Stimulated activated CD4-positive, alpha-beta T cell treated with anti-CD3 and anti-CD28 coated beads, Interleukin-15, amount 100 ng/mL, for 48 hours (primary cell): ENCODE data around the gene TNNC1.
A peak's percentile ranks its signal among the peaks of the same experiment; 100 is the strongest.

Experiments
- DNase-seq, 2 donors: peaks; one replicate each; pipeline ENCODE4 v3.0.0-alpha.2; 2020; ENCODE audit warnings: low read depth in 2 of 2

Gene TNNC1

GRCh38 chr3:52484680-52485461 lies 31.0 kb upstream of the TNNC1 start:
- no peak for DNase-seq

DNA sequence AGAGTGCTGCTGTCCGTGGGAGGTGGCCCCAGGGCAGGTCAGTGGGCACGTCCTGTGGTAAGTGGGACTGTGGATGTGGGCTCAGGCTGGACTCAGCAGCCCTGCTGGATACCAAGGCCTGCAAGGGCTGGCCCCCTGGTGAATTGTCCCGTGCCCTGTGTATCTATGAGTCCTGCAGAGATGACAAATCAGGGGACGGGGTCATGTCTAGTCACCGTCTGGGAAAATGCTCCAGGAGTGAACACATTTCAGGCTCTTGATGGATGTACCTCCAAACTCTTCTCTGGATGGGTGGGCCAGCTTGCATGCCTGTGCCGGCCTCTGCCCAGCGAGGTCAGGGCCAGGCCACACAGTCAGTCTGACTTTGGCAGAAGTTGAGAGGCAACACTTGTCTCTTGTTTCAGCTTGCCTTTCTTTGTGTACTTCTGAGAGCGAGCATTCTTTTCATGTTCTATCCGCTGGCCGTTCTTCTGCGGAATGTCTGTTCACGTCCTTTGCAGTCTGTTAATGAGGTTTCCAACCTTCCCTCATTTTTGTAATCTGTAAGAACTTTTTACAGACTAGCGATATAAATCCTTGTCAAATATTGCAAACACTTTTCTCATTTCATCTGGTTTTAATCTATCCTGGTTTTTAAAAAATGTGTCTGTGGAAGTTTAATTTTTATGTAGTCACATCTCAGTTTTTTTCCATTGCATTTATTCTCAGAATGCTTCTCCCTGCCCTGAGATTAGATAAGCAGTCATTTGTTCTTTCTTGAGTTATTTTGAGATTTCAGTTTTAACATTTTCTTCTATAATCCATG lies 29.9 kb upstream of the TNNC1 start:
- DNase-seq = no peak

DNA sequence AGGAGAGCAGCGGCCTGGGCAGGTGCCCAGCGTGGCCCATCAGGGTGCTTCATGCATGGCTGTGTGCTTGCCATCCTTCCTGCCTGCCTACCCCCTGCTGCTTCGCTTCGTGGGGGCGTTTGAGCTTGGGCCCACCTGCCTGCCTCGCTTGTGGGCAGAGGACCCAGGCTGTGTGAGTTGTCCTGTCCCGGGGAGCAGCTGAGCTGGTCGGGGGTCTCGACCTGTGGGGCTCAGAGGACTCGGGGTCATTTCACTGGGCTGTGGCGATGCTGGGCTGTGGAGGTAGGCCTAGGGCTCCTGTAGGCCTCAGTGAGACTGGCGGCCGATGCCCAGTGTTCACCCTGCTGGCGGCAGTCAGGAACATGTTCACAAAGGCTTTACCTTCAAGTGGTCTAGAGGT lies 29.2 kb upstream of the TNNC1 start:
- no peak for DNase-seq

DNA sequence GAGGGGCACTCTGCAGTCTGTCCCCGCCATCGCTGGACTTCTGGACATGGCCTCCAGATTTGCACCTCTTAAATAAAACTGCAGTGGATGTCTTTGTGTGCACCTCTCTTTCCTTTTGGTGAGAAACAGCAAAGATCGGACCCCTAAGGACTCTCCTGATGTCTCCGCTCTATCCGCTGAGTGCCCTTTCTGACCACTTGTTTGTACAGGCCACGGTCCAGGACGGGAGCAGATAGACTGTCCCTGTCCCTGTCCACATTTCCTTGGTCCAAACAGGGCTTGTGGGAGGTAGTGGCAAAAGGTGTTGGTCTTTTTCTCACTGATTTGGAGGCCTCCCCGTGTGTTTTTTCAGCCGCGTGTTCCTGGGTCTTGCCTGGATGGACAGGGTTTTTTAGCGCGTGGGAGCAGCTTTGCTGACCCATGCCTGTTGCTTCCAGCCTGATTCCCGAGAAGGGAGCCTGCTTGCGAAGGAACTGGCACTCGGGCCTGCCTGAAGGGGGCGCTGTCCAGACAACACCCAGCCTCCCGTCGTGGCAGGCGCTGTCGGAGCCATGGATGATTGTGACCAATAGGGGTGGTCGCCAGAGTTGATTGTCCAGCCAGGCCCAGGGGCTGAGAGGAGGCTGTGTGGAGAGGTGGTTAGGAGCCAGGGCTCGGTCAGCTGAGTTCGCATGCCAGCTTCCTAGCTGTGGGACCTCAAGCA lies 28.1 kb upstream of the TNNC1 start:
- DNase-seq = no peak

- no peak for DNase-seq
Observed at GRCh38 chr3:52480768-52481715, 27.2 kb upstream of the TNNC1 start.

GRCh38 chr3:52479877-52480575 lies 26.2 kb upstream of the TNNC1 start:
- no peak for DNase-seq

- DNase-seq = no peak
Observed at GRCh38 chr3:52479037-52479876, 25.4 kb upstream of the TNNC1 start.

- no peak for DNase-seq
Observed at GRCh38 chr3:52477796-52478095, 23.9 kb upstream of the TNNC1 start.

- DNase-seq = no peak
Observed at GRCh38 chr3:52477076-52477795, 23.4 kb upstream of the TNNC1 start.

GRCh38 chr3:52473026-52473425 lies 19.2 kb upstream of the TNNC1 start:
- no peak for DNase-seq

DNA sequence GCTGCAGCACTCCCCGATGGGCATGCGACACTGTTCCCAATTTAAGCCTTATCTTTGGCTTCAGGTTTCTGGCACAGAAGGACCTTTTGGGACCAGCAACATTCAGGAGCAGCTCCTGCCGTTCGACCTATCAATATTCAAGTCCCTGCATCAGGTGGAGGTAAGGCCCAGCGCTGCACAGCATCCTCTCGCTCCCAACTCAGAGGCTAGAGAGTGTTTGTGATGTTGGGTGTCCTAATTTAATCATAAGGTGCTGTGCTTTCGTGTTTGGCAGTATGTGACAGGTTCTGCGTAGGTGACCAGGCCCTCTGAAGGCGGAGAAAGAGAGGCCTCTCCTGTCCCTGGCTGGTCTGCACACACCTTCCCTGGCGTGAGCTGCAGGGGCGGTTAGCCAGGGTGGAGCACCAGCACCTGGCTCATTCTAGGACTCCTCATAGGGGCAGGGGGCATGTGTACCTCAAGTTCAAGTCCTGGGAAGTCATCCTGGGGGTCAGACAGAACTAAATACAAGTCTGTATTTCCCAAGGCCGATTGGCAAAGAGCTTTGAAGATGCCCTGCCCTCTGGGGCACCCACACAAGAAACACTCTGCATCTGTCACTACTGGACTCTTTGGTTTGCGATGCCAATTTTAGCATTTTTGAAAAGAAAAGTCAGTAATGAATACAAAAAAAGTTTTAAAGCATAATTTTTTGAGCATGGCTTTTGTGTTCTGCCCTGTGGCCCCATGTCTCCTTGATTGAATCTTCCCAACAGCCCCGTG lies 18.6 kb upstream of the TNNC1 start:
- DNase-seq = no peak

GRCh38 chr3:52471371-52472238 lies 17.8 kb upstream of the TNNC1 start:
- peak in 1 of 2 donors; percentile 22 for DNase-seq

- DNase-seq = no peak
Observed at GRCh38 chr3:52470920-52471319, 17.1 kb upstream of the TNNC1 start.

DNA sequence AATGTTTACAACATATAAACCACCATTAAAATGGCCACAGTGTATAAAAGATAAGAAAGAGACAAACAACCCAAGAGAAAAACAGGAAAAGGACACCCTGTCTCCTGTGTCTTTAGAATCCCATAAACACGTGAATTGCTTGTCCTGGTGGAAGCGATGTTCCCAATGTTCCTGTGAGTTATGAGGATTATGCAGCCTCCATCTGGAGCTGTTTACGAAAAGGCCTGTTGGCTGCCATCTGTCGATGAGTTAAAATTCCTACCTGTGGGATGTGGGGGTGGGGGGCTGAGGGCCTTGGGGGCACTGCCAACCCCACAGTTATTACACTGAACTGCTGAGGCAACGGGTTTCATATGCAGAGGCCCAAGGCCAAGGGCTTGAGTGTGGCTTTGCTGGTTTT lies 15.2 kb upstream of the TNNC1 start:
- no peak for DNase-seq

GRCh38 chr3:52468336-52468735 lies 14.5 kb upstream of the TNNC1 start:
- DNase-seq = no peak

- DNase-seq = no peak
Observed at GRCh38 chr3:52463416-52463815, 9.6 kb upstream of the TNNC1 start.

DNA sequence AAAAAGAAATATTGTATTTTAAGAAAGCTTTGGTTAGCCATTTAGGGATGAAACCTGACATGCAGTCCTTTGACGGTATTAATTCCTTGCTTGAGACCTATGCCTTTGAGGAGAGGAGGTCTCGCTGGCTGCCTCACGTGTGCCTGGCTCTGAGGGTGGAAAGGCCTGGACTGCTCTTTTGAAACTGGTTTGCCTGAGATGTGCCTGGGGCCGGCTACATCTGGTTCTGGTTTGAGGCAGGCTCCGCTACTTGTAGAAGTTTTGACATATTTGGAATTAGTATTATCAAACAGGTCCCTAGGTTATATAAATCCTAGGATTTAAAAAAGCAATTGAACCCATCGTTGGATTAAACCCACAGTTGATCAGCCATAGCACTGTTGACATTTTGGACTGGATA lies 8.0 kb upstream of the TNNC1 start:
- DNase-seq = no peak
